Neural crest cell (in vitro differentiated cells): ENCODE data around the gene ASAP2. TPM values are rescaled to one million over a fixed set of nuclear protein-coding genes. Genes with fewer than 3 reads are reported as not detected.

Experiments
- DNase-seq: peaks from one replicate; pipeline ENCODE4 v3.0.0; 2021; ENCODE audit warnings: low read depth, mixed read lengths, low spot score
- H3K27ac Mint-ChIP-seq: one replicate; pipeline ENCODE4 v1.8.0; 2021; ENCODE audit warnings: mild to moderate bottlenecking, mixed read lengths; ENCODE audit not compliant: unreplicated experiment
- H3K27me3 Mint-ChIP-seq: 2 replicates; pipeline ENCODE4 v1.8.0; 2021; ENCODE audit warnings: low read depth, mild to moderate bottlenecking, mixed read lengths
- H3K36me3 Mint-ChIP-seq: 2 replicates; pipeline ENCODE4 v1.8.0; 2021; ENCODE audit warnings: low read depth, mild to moderate bottlenecking, mixed read lengths
- H3K4me1 Mint-ChIP-seq: 2 replicates; pipeline ENCODE4 v1.8.0; 2021; ENCODE audit warnings: mixed read lengths
- H3K4me3 Mint-ChIP-seq: one replicate; pipeline ENCODE4 v1.8.0; 2021; ENCODE audit warnings: mild to moderate bottlenecking, mixed read lengths
- H3K9me3 Mint-ChIP-seq: 2 replicates; pipeline ENCODE4 v1.8.0; 2021; ENCODE audit warnings: mixed read lengths
- CTCF ChIP-seq: fragments of 200-600 bp; sonication (generic); conservative IDR thresholded peaks from 2 replicates; pipeline ENCODE4 v1.5.0; 2021; ENCODE audit warnings: antibody characterized with exemption, mild to moderate bottlenecking
- total RNA-seq: library from RNA; stranded (reverse); gene quantifications from 2 replicates; pipeline ENCODE4 v1.2.1, GENCODE V29; 2021

The ASAP2 gene
- total RNA-seq, 1 donor from 2014 or later = 48.6 TPM

- Mint-ChIP-seq H3K27ac (peak overlapping the region; percentile 46), H3K9me3 (no peaks in the 10 kb centered on the region), H3K27me3 (no peaks in the 10 kb centered on the region), H3K4me3 (no peak overlapping the region), H3K36me3 (no peaks in the 10 kb centered on the region), H3K4me1 (peaks cover 61% of the 10 kb centered on the region)
- TF ChIP-seq CTCF = no peak
- no peak for DNase-seq
Measured at GRCh38 chr2:9248363-9248762, 41.8 kb downstream of the ASAP2 start.

DNA sequence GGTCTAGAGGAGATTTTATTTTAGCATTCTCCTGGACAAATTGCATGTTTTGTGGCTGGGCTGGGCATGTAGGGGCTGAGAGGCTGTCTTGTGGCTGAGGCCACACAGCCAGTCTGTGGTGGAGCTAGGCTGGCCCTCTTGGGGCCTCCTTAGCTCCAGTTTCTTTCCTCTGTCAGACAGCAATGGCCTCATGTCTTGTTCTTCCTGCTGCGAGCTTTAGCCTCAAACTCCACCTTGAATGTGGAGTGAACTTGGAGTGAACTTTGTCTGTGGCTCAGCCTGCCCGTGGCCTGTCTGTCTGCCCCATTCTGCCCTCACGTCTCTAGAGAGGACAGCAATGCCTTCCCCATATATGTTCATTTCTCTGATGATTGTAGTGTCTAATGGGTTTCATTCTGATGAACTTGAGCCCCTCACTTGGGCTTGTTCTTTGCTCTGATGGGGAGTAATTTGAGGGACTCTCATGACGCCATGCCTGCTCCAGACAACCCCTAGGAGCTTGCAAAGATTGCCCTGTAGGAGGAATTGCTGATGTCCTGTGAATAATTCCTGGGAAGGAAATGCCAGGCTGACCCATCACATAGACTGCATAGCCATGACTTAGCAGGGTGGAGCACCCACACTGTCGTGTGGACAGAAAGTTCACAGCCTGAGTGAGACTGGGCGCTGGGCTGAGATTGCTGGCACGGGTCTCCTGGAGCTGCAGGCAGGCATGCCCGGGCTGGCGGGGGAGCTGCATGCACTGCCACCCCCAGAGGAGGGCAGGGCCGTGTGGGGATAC lies 42.6 kb downstream of the ASAP2 start:
- Mint-ChIP-seq H3K4me3 (no peak overlapping the region), H3K27me3 (no peaks in the 10 kb centered on the region), H3K9me3 (no peaks in the 10 kb centered on the region), H3K27ac (no peak overlapping the region), H3K4me1 (peaks cover 64% of the 10 kb centered on the region), H3K36me3 (no peaks in the 10 kb centered on the region)
- no peak for TF ChIP-seq CTCF
- no peak for DNase-seq

- no peak for TF ChIP-seq CTCF
- Mint-ChIP-seq H3K27ac (peak overlapping the region; percentile 14), H3K9me3 (no peaks in the 10 kb centered on the region), H3K4me3 (no peak overlapping the region), H3K4me1 (peaks cover 61% of the 10 kb centered on the region), H3K36me3 (no peaks in the 10 kb centered on the region), H3K27me3 (no peaks in the 10 kb centered on the region)
- no peak for DNase-seq
Measured at GRCh38 chr2:9250091-9250490, 43.5 kb downstream of the ASAP2 start.

- Mint-ChIP-seq H3K9me3 (no peaks in the 10 kb centered on the region), H3K27ac (peak overlapping the region; percentile 0), H3K4me1 (peaks cover 61% of the 10 kb centered on the region), H3K4me3 (no peak overlapping the region), H3K36me3 (no peaks in the 10 kb centered on the region), H3K27me3 (no peaks in the 10 kb centered on the region)
- DNase-seq = no peak
- TF ChIP-seq CTCF = no peak
Measured at GRCh38 chr2:9250498-9251153, 44.0 kb downstream of the ASAP2 start.

- peaks cover 68% of the 10 kb centered on the region for H3K4me1 Mint-ChIP-seq
- DNase-seq = no peak
- no peak for TF ChIP-seq CTCF
- no peaks in the 10 kb centered on the region for H3K9me3 Mint-ChIP-seq
- H3K27me3 Mint-ChIP-seq = no peaks in the 10 kb centered on the region
- peak overlapping the region; percentile 59 for H3K27ac Mint-ChIP-seq
- H3K36me3 Mint-ChIP-seq = no peaks in the 10 kb centered on the region
- peak overlapping the region; percentile 34 for H3K4me3 Mint-ChIP-seq
Measured at GRCh38 chr2:9251154-9252001, 44.8 kb downstream of the ASAP2 start.
